Right lobe of liver (tissue), 6 donors: Measurements from ENCODE around the gene MMP19. TPM values are rescaled to one million over a fixed set of nuclear protein-coding genes. Genes with fewer than 3 reads are reported as not detected.

ENCODE experiments used
- ATAC-seq, 4 donors: fragments of 200-7000 bp; cut with Tn5 transposase; one replicate each; pipeline ENCODE4 v1.9.1; 2020; ENCODE audit warnings: mild to moderate bottlenecking in 4 of 4, moderate library complexity in 4 of 4
- DNase-seq, 3 donors: peaks; one replicate each; pipeline ENCODE4 v3.0.0-alpha.2; 2020
- H3K27ac ChIP-seq, 3 donors: fragments of 200-600 bp; one replicate each; pipeline ENCODE4 v1.8.0; 2022
- H3K27me3 ChIP-seq, 2 donors: fragments of 200-600 bp; one replicate each; pipeline ENCODE4 v1.8.0; 2022
- H3K36me3 ChIP-seq, 4 donors: fragments of 200-600 bp; sonication (generic) in 1 of 4; one replicate each; pipeline versions ENCODE4 v1.5.1 to v1.8.0; 2017 to 2022; ENCODE audit warnings: control low read depth in 1 of 4
- H3K4me1 ChIP-seq, 4 donors: fragments of 200-600 bp; sonication (generic) in 1 of 4; one replicate each; pipeline versions ENCODE4 v1.5.1 to v1.8.0; 2017 to 2022; ENCODE audit warnings: control low read depth in 1 of 4
- H3K4me3 ChIP-seq, 3 donors: fragments of 200-600 bp; one replicate each; pipeline ENCODE4 v1.8.0; 2022
- H3K9me3 ChIP-seq, 4 donors: fragments of 200-600 bp; sonication (generic) in 1 of 4; one replicate each; pipeline versions ENCODE4 v1.5.1 to v1.8.0; 2017 to 2022; ENCODE audit warnings: control low read depth in 1 of 4
- POLR2A ChIP-seq: fragments of 450-650 bp; IDR thresholded peaks from one replicate; pipeline ENCODE4 v1.6.1; 2017; ENCODE audit warnings: antibody characterized with exemption, mild to moderate bottlenecking
- WGBS: methylation state at CpG from one replicate; pipeline ENCODE4 v1.1.6; 2018; ENCODE audit warnings: low coverage, low lambda C conversion rate; ENCODE audit not compliant: insufficient coverage; ENCODE audit errors: missing lambda C conversion rate; 5-methylcytosine and 5-hydroxymethylcytosine counted together
- intact Hi-C, 2 donors: fragments of 100-400 bp; cut with DNase I; formaldehyde crosslinking; loops; one replicate each; pipeline versions ENCODE4 v1.11.2 to v1.14.1; 2022
- total RNA-seq, 6 experiments: library from RNA; depleted of rRNA in 2 of 6; stranded (reverse); fragments of >200 nt in 2 of 6; fragmentation: NEBNext Ultra II Directional in 3 of 6; extraction: Animal tissue kit (Norgen Biotek cat#: 25700) in 3 of 6; gene quantifications; one replicate each; pipeline versions ENCODE4 v1.1.0 to v1.2.4, GENCODE V29; 2016 to 2023
- TF ChIP-seq, protein P1 (sequence below), 4 donors: fragments of 200-600 bp in 3 of 4; fragments of 450-650 bp in 1 of 4; IDR thresholded peaks; one replicate each; pipeline versions ENCODE4 v1.5.1 to v1.8.0; 2016 to 2022; ENCODE audit warnings: antibody characterized with exemption in 4 of 4, mild to moderate bottlenecking in 2 of 4
- donor health status: DM: no; HTN: yes; CAD: no.
- donor health status: DM: no; HTN: no; CAD: no.
- donor health status: DM: no; HTN: no; CAD: no.
- donor health status: DM: no; HTN: yes; CAD: no.
- donor health status: DM: no; HTN: yes; CAD: no.

MMP19 gene
- total RNA-seq, 6 experiments from 2014 or later: 1.3 to 5.0 (median 1.9) TPM

DNA sequence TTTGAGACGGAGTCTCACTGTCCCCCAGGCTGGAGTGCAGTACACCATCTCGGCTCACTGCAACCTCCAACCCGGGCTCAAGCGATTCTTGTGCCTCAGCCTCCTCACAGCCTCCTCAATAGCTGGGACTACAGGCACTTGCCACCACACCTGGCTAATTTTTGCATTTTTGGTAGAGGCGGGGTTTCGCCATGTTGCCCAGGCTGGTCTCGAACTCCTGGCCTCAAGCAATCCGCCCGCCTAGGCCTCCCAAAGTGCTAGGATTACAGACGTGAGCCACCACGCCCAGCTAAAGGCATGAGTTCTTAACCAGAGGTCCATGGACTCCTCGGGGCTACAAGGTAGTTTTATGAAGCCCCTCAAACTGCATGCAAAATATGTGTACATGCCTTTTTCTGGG lies 27.3 kb downstream of the MMP19 start:
- no peak for DNase-seq

DNA sequence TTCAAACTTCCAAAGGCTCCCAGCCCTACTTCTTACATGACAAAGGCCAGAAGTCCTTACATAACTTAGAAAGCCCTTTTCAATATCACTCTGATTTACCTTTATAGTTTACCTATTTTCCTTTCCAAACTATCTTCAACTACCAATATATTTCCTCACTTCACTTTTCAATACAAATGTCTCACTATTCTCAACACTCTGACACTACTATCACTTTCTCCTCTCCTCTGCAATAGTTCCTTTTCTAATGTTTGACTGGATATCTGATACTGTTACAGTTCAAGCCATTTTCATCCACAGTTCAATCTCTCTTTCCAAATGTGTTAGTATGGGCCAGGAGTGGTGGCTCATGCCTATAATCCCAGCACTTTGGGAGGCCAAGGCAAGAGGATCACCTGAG lies 28.5 kb downstream of the MMP19 start:
- DNase-seq: no peak
- no peak for ATAC-seq
- Histone ChIP-seq H3K9me3 (no peaks in the 10 kb centered on the region), H3K27me3 (no peaks in the 10 kb centered on the region), H3K27ac (no peak overlapping the region), H3K36me3 (peaks cover 0 to 1% (median 0%) of the 10 kb centered on the region in 4 donors), H3K4me1 (peaks cover 0 to 17% (median 8%) of the 10 kb centered on the region in 4 donors), H3K4me3 (no peak overlapping the region)
- TF ChIP-seq, protein P1, sequence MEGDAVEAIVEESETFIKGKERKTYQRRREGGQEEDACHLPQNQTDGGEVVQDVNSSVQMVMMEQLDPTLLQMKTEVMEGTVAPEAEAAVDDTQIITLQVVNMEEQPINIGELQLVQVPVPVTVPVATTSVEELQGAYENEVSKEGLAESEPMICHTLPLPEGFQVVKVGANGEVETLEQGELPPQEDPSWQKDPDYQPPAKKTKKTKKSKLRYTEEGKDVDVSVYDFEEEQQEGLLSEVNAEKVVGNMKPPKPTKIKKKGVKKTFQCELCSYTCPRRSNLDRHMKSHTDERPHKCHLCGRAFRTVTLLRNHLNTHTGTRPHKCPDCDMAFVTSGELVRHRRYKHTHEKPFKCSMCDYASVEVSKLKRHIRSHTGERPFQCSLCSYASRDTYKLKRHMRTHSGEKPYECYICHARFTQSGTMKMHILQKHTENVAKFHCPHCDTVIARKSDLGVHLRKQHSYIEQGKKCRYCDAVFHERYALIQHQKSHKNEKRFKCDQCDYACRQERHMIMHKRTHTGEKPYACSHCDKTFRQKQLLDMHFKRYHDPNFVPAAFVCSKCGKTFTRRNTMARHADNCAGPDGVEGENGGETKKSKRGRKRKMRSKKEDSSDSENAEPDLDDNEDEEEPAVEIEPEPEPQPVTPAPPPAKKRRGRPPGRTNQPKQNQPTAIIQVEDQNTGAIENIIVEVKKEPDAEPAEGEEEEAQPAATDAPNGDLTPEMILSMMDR (IDR thresholded peaks at IDR 0.05): no peak
- no peak for TF ChIP-seq POLR2A
- intact Hi-C loops: loop anchor here in 1 of 2 donors (10.0 kb wide), 1 partner anchor 121 kb away; the partner anchor contains the start of gene DGKA

More for the DNA sequence above, 27.3 kb downstream of the MMP19 start:
- H3K27ac ChIP-seq: no peak overlapping the region
- 67% methylated on average over 4 of the region's 12 CpGs for WGBS
- no peak for TF ChIP-seq POLR2A
- TF ChIP-seq, protein P1 (IDR thresholded peaks at IDR 0.05): no peak
- no peak overlapping the region for H3K4me3 ChIP-seq
- H3K27me3 ChIP-seq: no peaks in the 10 kb centered on the region
- peaks cover 0 to 17% (median 8%) of the 10 kb centered on the region in 4 donors for H3K4me1 ChIP-seq
- no peaks in the 10 kb centered on the region for H3K9me3 ChIP-seq
- intact Hi-C loops: loop anchor here in 1 of 2 donors (10.0 kb wide), 1 partner anchor 119 kb away; the partner anchor contains the start of gene DGKA
- no peak for ATAC-seq
- H3K36me3 ChIP-seq: peaks cover 0 to 7% (median 4%) of the 10 kb centered on the region in 4 donors

DNA sequence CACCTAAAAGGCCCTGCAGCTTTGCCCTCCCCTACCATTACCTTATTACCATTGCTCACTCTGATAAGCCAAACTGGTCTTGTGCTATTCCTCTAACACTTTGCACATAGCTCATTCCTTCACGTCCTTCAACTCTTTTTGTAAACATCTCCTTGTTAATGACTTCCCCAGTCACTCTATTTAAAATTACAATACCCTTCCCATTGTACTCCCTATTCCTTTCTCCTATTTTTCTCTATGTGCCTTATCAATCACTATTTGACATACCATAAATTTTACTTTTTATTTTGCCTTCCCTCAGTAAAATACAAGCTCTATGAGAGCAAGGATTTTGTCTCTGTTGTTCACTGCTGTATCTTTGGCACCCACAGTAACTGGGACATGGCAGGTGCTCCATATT lies 30.6 kb downstream of the MMP19 start:
- peaks cover 0 to 9% (median 4%) of the 10 kb centered on the region in 4 donors for H3K4me1 ChIP-seq
- peaks cover 0 to 7% (median 0%) of the 10 kb centered on the region in 4 donors for H3K36me3 ChIP-seq
- DNase-seq (no peak), ATAC-seq (no peak)
- whole genome bisulfite sequencing: 74% methylated on average over 1 of the region's 1 CpG
- no peak overlapping the region for H3K27ac ChIP-seq
- H3K27me3 ChIP-seq: no peaks in the 10 kb centered on the region
- H3K4me3 ChIP-seq: no peak overlapping the region
- H3K9me3 ChIP-seq: no peaks in the 10 kb centered on the region
- no peak for TF ChIP-seq POLR2A
- TF ChIP-seq, protein P1 (IDR thresholded peaks at IDR 0.05): no peak
- intact Hi-C loops: loop anchor here in 1 of 2 donors (10.0 kb wide), 1 partner anchor 123 kb away; the partner anchor contains the start of gene DGKA

DNA sequence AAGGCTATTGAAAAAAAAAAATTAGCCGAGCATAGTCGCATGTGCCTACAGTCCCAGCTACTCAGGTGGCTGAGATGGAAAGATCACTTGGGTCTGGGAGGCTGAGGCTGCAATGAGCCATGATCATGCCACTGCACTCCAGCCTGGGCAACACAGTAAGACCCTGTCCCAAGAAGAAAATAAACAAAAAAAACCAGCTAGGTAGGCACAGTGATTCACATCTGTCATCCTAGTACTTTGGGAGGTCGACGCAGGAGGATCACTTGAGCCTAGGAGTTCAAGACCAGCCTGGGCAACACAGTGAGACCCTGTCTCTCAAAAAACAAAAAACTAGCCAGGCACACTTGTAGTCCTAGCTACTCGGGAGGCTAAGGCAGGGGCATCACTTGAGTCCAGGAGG lies 33.5 kb downstream of the MMP19 start:
- Histone ChIP-seq H3K27ac (no peak overlapping the region), H3K36me3 (peaks cover 0 to 10% (median 0%) of the 10 kb centered on the region in 4 donors), H3K4me1 (no peaks in the 10 kb centered on the region), H3K4me3 (no peak overlapping the region), H3K27me3 (no peaks in the 10 kb centered on the region), H3K9me3 (no peaks in the 10 kb centered on the region)
- ATAC-seq: no peak
- WGBS: 89% methylated on average over 4 of the region's 5 CpGs
- no peak for DNase-seq
- TF ChIP-seq, protein P1 (IDR thresholded peaks at IDR 0.05): no peak
- TF ChIP-seq POLR2A: no peak
- intact Hi-C loops: no loop called here

DNA sequence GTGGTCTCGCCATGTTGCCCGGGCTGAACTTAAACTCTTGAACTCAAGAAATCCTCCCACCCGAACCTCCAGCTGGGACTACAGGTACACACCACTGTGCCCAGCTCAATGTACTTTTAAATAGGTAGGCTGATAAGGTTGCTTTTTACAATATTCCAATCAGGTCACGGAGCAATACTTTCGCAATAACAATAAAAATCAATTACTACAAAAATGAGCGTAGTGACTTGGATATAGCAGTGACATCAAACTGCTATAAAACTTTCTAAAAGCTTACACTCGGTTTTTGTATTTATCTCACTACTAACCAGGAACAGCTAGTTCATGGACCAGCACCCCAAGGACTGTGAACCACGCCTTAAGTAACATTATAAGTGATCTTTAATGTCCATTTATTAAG lies 35.8 kb downstream of the MMP19 start:
- DNase-seq: no peak
- 80% methylated on average over 8 of the region's 8 CpGs for WGBS

More for the DNA sequence above, 35.8 kb downstream of the MMP19 start:
- Histone ChIP-seq H3K9me3 (no peaks in the 10 kb centered on the region), H3K4me1 (no peaks in the 10 kb centered on the region), H3K27me3 (no peaks in the 10 kb centered on the region), H3K4me3 (no peak overlapping the region), H3K27ac (no peak overlapping the region), H3K36me3 (peaks cover 0 to 25% (median 4%) of the 10 kb centered on the region in 4 donors)
- intact Hi-C loops: no loop called here
- TF ChIP-seq, protein P1 (IDR thresholded peaks at IDR 0.05): no peak
- TF ChIP-seq POLR2A: no peak
- no peak for ATAC-seq
